HUDEP-2 (cell line): Measurements from ENCODE around the gene GPR37.

Source experiments
- DNase-seq, 76 experiments: peaks; one replicate each; lab custom pipeline; 2025; ENCODE audit not compliant: unreplicated experiment in 76 of 76; lab: John Stamatoyannopoulos, UW

The GPR37 gene, protein sequence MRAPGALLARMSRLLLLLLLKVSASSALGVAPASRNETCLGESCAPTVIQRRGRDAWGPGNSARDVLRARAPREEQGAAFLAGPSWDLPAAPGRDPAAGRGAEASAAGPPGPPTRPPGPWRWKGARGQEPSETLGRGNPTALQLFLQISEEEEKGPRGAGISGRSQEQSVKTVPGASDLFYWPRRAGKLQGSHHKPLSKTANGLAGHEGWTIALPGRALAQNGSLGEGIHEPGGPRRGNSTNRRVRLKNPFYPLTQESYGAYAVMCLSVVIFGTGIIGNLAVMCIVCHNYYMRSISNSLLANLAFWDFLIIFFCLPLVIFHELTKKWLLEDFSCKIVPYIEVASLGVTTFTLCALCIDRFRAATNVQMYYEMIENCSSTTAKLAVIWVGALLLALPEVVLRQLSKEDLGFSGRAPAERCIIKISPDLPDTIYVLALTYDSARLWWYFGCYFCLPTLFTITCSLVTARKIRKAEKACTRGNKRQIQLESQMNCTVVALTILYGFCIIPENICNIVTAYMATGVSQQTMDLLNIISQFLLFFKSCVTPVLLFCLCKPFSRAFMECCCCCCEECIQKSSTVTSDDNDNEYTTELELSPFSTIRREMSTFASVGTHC

DNA sequence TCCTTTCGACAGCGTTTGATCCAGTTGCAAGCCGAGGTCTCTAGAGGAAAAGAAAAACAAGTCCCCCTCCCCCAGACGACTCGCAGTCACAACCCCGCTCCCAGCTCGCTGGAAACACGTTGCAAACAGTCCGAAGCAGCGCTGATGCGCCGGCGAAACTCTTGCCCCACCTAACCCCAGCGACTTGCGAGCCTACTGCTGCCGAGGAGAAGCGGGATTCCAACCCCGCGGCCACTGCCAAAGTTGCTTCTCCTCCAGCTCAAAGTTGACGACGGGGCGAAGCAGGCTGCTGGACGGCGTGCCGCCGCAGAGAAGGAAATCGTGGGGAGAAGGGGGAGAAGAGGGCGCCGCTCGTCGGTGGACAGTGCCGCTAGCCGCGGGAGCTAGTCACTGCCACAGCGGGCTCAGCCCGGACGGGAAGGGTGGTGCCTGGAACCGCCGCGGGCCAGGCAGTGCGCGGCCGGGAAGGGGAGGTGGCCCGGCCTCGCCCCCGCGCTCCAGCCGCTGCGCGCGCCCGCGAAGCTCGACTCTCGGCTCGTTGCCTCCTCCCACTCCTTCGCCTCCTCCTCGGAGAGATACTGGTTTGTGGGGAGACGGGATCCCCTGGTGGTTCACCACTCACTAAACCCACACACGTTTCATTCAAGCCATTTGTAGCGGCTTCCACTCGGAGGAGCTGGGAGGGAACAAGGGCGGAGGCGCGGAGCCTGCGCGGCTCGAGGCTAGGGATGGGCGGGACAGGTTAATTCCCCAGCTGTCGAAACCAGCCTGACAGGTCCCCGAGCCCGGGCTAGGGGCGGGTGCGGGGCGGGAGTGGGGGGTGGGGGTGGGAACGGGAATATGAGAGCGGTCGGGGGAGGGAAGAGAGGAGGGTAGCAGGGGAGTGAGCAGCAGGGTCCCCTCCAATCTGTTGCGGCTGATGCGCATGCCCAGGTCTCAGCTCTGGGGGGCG is at the start of gene GPR37:
GPR37 (minus strand) TSS at position 392 of the 952 bp plus-strand sequence. CDS start 816 bp downstream, outside the sequence.
- DNase-seq = peak in 38 of 76 experiments; percentile 1 to 47 (median 22)

DNA sequence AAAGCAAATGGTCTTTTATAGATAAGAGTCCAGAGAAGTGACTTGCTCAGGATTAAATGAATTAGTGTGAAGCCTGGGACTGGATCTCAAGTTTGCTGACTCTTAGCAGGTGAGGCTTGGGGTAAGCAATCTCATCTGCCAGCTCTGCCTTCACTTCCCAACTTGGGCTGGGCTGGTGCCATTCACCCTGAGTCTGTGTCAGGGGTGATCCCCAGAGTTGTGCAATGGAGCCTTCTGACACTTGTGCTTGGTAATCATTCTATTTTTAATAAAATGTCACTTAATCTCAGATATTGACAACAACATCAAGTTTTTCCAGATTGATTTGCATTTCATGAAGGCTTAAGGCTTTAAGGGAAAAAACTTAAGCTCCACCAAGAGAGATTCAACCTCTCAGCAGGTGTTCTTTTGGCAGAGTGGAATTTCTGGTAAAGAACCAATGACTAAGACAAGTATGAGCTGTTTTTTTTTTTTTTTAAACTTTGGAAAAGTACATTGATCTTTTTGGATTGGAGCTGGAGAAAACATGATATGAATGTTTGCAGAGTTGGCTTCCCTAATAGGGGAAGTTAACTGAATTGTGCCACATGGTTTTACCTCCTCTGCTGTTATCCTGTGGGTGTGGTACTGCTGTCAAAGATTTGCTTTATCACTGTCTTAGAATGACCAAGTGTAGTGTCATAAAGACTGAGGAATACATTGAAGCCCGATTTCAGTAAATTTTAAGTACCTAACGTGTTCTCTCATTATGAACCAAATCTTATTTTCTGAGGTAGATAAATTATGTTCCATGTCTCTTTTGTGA is 48.6 kb upstream of the GPR37 start:
- no peak for DNase-seq

DNA sequence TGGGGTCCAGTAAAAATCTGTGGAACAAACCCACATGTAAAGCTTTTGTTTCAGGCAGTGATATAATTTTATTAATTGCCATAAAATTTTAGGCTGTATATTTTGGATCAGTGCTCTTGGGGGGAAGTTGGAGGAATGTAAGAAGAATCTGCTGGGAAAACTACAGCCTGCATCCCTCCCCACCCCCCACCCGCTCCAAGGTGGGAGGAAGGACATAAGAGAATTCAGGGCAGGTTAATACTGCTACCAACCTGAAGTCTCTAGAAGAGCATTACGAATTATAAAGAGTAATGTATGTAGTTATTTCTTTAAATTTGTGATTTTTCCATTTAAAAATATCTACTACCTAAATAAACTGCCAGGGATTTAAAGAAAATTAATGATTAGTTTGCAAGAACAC is 47.2 kb upstream of the GPR37 start:
- DNase-seq = no peak

DNA sequence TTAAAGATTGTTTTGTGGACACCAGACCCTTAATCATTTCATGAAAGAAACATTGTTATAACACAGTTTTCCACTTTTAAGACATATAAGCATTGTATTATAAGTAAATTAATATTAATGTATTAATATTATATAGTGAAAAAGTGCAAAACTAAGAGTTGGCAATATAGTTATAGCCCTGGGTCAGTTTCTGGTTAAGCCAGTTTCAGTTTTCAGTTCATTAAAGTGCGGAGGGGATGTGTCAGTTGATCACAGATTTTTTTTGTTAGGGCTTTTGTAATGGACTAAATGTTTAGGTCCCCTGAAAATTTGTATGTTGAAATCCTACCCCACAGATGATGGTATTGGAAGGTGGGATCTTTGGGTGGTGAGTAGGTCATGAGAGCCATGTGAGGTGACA is 45.7 kb upstream of the GPR37 start:
- no peak for DNase-seq

DNA sequence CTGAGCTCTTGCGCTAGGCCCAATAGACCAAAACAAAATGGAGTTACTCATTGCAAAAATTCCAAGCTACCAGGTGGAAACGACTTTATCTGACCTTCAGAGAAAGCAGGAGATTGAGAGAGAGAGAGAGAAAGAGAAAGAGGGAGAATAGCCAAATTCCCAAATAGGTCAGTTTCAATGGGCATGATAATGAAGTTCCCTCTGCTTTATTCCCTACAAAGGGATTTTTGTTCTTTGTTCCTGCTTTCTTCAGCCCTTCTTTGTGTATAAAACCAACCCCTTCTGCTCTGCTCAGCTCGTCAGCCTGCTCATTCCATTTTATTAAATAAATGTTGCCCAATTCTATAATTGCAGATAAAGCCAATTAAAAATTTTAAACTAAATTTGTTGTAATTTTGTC is 45.0 kb upstream of the GPR37 start:
- no peak for DNase-seq

DNA sequence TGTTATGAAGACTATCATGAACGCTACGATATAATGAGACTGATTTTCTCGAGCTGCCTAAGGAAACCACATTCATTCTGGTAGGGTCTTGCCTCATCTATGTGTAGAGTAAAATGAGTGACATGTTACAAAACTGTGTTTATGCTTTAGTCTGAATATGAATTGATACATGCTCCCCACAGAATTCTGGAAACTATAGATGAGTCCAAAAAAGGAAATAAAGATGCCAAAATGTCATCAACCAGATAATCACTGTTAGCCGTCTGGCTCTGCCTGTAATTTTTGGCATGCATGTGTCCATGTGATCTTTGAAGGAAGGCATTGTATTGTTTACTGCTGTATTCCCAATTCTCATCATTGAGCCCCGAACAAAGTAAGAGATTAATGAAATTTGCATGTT is 42.6 kb upstream of the GPR37 start:
- DNase-seq = no peak

DNA sequence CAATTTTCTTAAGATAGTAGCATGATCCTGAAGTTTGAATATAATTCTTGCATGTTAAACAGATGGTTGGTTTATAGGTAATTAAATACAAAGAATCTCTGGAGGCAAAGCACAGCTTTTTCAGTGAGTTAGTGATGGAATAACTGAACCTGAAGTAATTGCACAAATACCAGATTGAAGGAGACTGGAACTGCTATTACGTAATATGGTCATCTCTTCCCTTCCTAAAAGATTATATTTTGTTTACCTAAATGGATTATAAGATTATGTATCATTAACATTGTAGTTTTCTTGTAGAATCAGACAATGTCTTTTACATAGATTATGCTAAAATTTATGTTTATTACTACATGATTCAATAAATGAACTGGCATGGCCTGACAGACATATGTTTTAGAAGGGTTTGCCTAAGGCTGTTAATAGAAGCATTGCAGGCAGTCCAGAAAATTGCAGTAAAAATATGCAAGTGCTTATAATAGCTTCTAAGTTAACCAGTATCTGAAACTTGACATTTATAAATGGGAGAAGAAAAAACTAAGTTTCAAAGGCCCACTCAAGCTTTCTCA is 35.8 kb upstream of the GPR37 start:
- DNase-seq = no peak

DNA sequence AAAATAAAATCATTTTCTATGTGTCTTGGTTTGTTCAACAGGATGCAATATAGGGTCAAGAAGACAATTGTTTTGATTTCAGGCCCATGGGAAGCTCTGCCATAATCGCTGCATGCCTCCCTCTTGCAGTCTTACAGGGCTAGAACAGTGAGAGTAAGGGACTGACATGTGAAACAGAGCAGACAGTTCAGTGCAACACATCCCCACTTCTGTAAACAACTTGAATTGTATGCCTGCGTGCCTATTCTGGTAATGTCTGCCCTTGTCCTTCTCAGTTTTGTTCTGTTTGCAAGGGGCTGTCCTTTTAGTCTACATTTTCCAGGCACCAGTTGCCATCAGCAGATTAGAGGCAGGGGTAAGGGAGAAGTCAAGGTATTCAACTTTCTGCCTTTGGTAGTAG is 34.8 kb upstream of the GPR37 start:
- no peak for DNase-seq

DNA sequence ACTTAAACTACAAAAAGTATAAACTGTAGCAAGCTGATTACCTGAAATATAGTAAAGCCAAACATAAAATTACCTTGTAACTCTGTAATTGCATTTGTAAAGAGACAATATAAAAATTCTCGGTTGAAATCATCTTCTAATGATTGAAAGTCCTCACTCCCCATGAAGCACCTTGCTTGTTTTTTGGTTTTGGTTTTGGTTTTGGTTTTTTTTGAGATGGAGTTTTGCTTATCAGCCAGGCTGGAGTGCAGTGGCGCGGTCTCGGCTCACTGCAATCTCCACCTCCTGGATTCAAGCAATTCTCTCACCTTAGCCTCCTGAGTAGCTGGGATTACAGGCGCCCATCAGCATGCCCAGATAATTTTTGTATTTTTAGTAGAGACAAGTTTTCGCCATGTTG is 33.9 kb upstream of the GPR37 start:
- no peak for DNase-seq

DNA sequence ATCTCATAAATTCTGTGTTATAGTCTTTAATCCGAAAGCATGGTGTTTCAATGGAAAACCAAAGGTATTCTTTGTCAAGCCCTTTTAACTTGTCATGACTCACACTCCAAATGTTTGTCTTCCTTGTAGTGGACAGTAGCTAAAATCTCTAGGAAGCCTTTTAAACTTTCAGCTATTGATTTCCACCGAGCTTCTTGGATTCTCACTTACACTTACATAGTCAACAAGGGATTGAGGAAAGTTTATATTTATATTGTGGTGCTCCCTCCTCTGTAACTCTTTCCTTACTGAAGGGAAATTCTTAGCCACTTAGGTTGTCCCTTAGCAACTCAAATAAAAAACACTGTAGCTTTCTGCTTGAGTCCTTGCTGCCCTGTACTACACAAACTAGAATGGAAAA is 31.2 kb upstream of the GPR37 start:
- no peak for DNase-seq

DNA sequence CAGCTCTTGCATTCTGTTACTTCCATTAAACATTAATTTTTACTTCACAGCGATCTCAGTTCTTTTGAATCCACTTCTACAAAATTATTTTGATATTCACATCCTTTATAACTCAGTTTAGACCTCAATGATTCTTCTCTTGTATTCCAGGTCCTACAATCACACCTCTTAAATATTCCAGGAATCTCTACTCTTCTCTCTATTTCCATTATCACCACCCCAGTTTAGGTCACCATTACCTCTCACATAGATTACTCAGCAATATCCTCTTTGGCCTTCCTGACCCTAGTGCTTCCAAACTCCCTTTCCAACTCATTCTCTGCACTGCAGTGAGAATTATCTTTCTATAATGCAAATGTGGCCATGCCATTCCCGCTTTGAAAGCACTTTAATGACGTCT is 27.1 kb upstream of the GPR37 start:
- no peak for DNase-seq

DNA sequence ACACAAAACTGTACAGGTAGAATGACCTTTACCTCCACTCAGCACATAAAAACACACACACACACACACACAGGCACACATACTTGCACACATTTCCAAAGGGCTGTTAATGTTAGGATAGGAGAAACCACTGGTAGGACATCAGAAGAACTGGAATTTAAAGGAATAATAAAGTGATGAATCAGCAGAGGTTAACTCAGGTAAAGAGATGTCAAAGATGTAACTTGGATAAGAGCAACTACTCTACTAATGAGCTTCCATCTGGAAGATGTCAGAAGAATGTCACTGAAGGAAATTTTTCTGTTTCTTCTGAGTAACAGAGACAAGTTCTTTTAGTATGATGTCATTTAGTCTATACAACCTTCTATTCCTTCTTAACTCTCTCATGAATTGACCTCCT is 26.4 kb upstream of the GPR37 start:
- no peak for DNase-seq

DNA sequence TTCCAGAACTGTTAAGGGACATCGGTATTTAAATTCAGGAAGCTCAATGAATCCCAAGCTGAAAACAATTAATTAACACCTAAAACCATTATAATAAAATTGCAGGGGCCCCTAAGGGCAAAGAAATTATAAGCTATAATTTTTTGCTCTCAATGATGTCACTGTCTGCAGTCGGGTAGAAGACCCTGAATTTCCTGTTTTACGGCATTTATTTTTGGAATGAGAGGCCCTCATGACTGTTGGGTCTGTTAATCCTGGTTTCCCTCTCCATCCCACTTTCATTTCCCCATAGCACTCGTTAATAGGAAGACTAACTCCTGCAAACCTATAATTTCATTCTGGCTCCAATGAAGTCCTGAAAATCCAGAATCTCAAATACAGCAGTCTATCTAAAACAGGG is 25.8 kb upstream of the GPR37 start:
- no peak for DNase-seq

DNA sequence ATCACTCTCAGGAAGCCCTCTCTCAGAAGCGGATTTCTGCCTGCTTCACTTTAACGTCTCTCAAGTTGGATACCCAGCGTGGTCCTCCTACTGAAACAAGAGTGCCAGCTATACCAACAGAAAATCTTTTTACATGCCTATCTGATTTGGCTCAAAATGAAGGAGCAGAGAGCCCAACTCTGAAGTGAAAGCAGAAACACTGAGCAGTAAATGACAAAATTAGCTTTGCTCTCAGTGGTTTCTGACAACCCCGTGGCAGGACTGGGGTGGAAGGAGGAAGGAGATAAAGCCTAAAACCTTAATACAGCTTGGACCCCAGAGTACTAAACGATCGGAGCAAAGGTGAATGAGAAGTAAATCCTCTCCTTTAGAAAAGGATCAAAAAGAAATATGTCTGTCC is 25.1 kb upstream of the GPR37 start:
- no peak for DNase-seq

DNA sequence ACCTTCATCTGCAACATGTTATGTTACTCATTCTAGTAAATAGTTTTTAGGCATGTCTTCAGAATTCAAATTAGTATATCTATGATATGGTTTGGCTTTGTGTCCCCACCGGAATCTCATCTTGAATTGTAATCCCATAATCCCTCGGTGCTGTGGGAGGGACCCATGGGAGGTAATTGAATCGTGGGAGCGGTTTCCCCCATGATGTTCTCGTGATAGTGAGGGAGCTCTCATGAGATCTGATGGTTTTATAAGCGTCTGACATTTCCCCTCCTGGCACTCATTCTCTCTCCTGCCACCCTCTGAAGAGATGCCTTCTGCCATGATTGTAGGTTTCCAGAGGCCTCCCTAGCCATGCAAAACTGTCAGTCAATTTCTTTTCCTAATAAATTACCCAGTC is 20.4 kb upstream of the GPR37 start:
- no peak for DNase-seq

DNA sequence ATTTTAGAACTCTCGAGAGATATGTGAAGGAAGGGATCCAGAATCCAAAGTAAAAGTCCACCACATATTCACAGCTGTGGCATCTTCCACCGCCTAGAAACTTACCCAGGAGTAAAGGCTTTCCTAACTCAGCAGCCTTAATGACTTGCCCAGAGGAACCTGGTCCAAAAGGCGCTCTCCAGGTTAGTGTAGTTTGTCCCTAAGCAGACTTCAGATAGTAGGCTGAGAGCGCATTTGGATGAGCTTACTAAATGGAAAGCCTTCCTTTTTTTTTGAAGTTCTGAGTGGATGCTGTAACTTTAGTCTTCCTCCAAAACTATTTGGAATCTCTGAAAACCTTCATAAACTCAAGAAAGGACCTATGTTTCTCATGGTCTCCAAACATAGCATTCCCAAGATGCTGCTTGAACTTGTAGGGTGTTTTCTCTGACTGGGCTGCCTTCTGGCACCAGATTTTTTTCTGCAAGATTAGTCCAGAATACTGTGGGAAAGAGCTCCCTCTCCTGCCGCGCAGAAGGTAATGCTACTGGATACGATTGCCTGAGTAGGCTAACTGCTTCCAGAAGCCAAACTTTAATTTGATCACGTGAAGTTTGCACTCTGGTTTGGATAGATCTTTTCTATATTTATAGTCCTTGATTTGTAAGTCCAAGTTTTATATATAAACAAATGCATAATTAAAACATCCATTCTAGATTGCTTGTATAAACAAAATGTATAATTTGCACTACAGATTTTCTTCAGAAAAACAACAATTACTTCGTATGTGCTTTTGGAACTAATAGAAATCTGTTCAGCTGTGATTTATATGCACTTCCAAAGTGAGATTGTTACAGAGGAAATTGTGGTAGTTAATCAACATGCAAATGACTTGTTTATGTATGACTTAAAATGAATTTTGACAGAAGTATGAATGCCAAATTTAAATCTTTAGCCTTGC is 19.6 kb upstream of the GPR37 start:
- peak in 16 of 76 experiments; percentile 1 to 51 (median 15) for DNase-seq

DNA sequence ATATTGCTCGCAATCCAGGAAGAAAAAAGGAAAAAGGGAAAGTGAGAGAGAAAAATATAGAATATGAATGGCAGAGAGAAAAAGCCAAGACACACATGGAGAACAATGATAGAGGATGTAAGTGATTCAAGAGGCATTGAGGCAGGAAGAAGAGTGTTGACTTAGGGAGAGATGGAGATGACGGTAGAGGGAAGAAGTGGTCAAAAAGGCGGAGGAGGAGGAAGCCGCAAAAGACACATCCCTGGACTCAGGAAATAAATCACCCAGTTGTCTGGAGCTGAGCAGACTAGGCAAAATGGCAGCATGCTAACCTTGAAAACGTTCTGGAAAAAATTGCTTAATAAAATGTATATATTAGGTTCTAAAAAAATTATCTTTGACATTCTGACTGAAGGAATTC is 17.7 kb upstream of the GPR37 start:
- no peak for DNase-seq

DNA sequence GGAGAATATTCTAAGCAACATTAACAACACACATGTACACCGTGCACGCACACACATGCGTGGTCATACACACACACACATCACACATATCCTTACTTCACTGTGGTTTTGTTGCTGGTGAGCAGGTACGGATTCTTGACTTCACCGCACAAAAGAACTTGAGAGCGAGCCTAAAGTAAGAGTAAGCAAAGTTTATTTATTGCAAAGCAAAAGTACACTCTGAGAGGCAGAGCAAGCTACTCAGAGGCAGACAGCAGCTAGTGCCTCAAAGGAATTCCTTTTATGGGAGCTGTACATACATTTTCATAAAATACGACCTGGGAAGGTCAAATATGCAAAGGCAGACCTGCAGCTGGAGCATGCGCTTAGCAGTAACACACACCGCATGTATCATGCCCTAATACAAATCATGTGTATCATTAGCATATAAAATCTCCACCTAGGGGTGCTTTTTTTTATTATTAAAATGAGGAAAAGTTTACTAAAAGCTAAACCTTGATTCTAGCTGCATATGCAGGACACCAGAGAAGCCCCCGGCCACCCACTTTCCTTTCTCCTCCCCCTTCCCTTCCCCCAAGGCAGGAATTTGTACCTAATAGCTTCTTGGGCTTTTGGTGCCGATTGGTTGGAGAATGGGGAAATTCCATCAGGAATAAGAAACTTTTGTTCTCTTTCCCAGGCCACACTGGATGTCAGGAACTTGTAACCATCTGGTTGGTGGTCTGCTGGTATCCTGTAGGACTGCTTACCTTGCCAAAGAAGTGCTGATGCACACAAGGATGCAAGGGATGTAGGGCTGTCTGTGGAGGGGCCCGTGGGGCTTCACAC is 16.5 kb upstream of the GPR37 start:
- DNase-seq = no peak
